Stimulated activated CD4-positive, alpha-beta T cell treated with anti-CD3 and anti-CD28 coated beads, Interleukin-1b, Interleukin-23, amount 100 ng/mL, for 4 hours (primary cell): ENCODE results near the gene ARFGAP3.

ENCODE experiments used
- DNase-seq, 2 donors: peaks; one replicate each; pipeline ENCODE4 v3.0.0-alpha.2; 2020; ENCODE audit warnings: low read depth in 2 of 2

Gene ARFGAP3

GRCh38 chr22:42856865-42857704, at the start of gene ARFGAP3:
Gene ARFGAP3, minus strand, starts transcription at chr22:42857273. Its CDS starts 91 bp downstream, at chr22:42857182.
- peak; percentile 95 to 97 for DNase-seq

GRCh38 chr22:42905702-42906183, 48.7 kb upstream of the ARFGAP3 start:
- no peak for DNase-seq

GRCh38 chr22:42905217-42905616, 48.1 kb upstream of the ARFGAP3 start:
- no peak for DNase-seq

GRCh38 chr22:42904050-42904449, 47.0 kb upstream of the ARFGAP3 start:
- no peak for DNase-seq

GRCh38 chr22:42902875-42903510, 45.9 kb upstream of the ARFGAP3 start:
- no peak for DNase-seq

GRCh38 chr22:42901790-42902508, 44.9 kb upstream of the ARFGAP3 start:
- DNase-seq, result no peak

- DNase-seq, result no peak
Observed at GRCh38 chr22:42897960-42898359, 40.9 kb upstream of the ARFGAP3 start.

- DNase-seq, result no peak
Observed at GRCh38 chr22:42895541-42895981, 38.5 kb upstream of the ARFGAP3 start.

GRCh38 chr22:42895087-42895486, 38.0 kb upstream of the ARFGAP3 start:
- no peak for DNase-seq

GRCh38 chr22:42893371-42894150, 36.5 kb upstream of the ARFGAP3 start:
- no peak for DNase-seq

GRCh38 chr22:42892571-42893316, 35.7 kb upstream of the ARFGAP3 start:
- no peak for DNase-seq

- DNase-seq, result no peak
Observed at GRCh38 chr22:42892156-42892555, 35.1 kb upstream of the ARFGAP3 start.

- no peak for DNase-seq
Observed at GRCh38 chr22:42891696-42892095, 34.6 kb upstream of the ARFGAP3 start.

- DNase-seq, result no peak
Observed at GRCh38 chr22:42891008-42891407, 33.9 kb upstream of the ARFGAP3 start.

GRCh38 chr22:42889304-42889703, 32.2 kb upstream of the ARFGAP3 start:
- no peak for DNase-seq

GRCh38 chr22:42887523-42888507, 30.7 kb upstream of the ARFGAP3 start:
- no peak for DNase-seq

- no peak for DNase-seq
Observed at GRCh38 chr22:42887120-42887519, 30.0 kb upstream of the ARFGAP3 start.

GRCh38 chr22:42885446-42885845, 28.4 kb upstream of the ARFGAP3 start:
- no peak for DNase-seq

- DNase-seq, result no peak
Observed at GRCh38 chr22:42884616-42885375, 27.7 kb upstream of the ARFGAP3 start.
